ENCODE measurements around the gene MYOZ2.

MYOZ2 gene

DNA sequence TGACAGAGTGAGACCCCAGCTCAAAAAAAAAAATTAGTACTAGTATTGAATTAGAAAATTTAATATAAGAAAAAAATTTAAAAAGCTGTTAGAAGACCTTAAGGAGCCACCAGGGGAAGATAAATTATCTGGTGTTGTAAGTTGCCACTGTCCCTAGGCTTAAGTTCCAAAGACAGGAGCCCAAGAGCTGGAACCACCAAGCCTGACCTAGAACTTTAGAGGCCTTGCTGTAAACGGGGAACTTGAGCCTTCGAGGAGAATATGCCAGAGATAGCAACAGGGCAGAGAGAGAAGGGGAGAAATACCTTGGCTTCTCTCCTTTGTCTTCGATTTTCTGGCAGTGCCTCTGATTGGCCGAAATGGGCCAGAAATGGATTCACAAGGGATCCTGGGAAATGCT, 85.8 kb downstream of the MYOZ2 start:
- Histone ChIP-seq H3K27me3 (ENCODE audit: insufficient read depth, low read length, poor library complexity) (no peaks in the 10 kb centered on the region), H3K36me3 (ENCODE audit: insufficient read depth, low read length) (no peaks in the 10 kb centered on the region), H3K27ac (ENCODE audit: low read length) (no peak overlapping the region), H3K4me1 (ENCODE audit: insufficient read depth, low read length) (no peaks in the 10 kb centered on the region), H3K4me2 (ENCODE audit: insufficient read depth, low read length) (no peak overlapping the region), H3K9ac (ENCODE audit: low read depth, low read length) (no peak overlapping the region), H4K20me1 (ENCODE audit: insufficient read depth, low read length) (no peaks in the 10 kb centered on the region), H3K4me3 (ENCODE audit: low read depth in 1 of 2, low read length in 2 of 2) (no peak overlapping the region), H3K79me2 (ENCODE audit: insufficient read depth, low read length) (no peaks in the 10 kb centered on the region), H2AFZ (ENCODE audit: low read depth, low read length) (no peak overlapping the region), H3K9me3 (ENCODE audit: insufficient read depth, low read length, severe bottlenecking) (no peaks in the 10 kb centered on the region)
- TF ChIP-seq, protein P1, sequence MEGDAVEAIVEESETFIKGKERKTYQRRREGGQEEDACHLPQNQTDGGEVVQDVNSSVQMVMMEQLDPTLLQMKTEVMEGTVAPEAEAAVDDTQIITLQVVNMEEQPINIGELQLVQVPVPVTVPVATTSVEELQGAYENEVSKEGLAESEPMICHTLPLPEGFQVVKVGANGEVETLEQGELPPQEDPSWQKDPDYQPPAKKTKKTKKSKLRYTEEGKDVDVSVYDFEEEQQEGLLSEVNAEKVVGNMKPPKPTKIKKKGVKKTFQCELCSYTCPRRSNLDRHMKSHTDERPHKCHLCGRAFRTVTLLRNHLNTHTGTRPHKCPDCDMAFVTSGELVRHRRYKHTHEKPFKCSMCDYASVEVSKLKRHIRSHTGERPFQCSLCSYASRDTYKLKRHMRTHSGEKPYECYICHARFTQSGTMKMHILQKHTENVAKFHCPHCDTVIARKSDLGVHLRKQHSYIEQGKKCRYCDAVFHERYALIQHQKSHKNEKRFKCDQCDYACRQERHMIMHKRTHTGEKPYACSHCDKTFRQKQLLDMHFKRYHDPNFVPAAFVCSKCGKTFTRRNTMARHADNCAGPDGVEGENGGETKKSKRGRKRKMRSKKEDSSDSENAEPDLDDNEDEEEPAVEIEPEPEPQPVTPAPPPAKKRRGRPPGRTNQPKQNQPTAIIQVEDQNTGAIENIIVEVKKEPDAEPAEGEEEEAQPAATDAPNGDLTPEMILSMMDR (IDR thresholded peaks at IDR 0.05; ENCODE audit: borderline replicate concordance, extremely low read depth, low read length, poor library complexity, severe bottlenecking): no peak
- no peak for TF ChIP-seq EZH2 (IDR thresholded peaks at IDR 0.05; ENCODE audit: borderline replicate concordance, low read depth, low read length, severe bottlenecking)
- DNase-seq: no peak
- ATAC-seq (ENCODE audit: insufficient read depth, low read depth): no peak

DNA sequence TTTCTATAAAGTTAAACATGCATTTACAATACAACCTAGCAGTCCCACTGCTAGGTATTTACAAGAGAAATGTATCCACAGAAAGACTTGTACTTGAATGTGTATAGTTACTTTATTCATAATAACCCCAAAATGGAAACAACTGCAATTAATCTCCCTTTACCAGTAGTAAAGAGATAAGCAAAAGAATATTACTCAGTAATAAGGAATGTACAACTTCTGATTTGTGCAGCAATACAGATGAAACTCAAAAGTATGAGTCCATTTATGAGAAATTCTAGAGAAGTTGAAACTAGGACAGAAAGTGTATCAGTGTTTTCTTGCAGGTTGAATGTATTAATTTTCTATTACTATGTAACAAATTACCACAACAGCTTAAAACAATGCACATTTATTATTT, 92.1 kb downstream of the MYOZ2 start:
- TF ChIP-seq, protein P1 (IDR thresholded peaks at IDR 0.05; ENCODE audit: borderline replicate concordance, extremely low read depth, low read length, poor library complexity, severe bottlenecking): no peak
- no peak for TF ChIP-seq EZH2 (IDR thresholded peaks at IDR 0.05; ENCODE audit: borderline replicate concordance, low read depth, low read length, severe bottlenecking)
- no peak overlapping the region for H3K27ac ChIP-seq (ENCODE audit: low read length)
- H3K36me3 ChIP-seq (ENCODE audit: insufficient read depth, low read length): no peaks in the 10 kb centered on the region
- no peak overlapping the region for H3K4me3 ChIP-seq (ENCODE audit: low read depth in 1 of 2, low read length in 2 of 2)
- no peaks in the 10 kb centered on the region for H4K20me1 ChIP-seq (ENCODE audit: insufficient read depth, low read length)
- no peaks in the 10 kb centered on the region for H3K27me3 ChIP-seq (ENCODE audit: insufficient read depth, low read length, poor library complexity)
- no peaks in the 10 kb centered on the region for H3K4me1 ChIP-seq (ENCODE audit: insufficient read depth, low read length)
- no peak overlapping the region for H3K4me2 ChIP-seq (ENCODE audit: insufficient read depth, low read length)
- no peaks in the 10 kb centered on the region for H3K79me2 ChIP-seq (ENCODE audit: insufficient read depth, low read length)
- ATAC-seq (ENCODE audit: insufficient read depth, low read depth) (no peak), DNase-seq (no peak)
- no peaks in the 10 kb centered on the region for H3K9me3 ChIP-seq (ENCODE audit: insufficient read depth, low read length, severe bottlenecking)
- no peak overlapping the region for H3K9ac ChIP-seq (ENCODE audit: low read depth, low read length)
- H2AFZ ChIP-seq (ENCODE audit: low read depth, low read length): no peak overlapping the region

DNA sequence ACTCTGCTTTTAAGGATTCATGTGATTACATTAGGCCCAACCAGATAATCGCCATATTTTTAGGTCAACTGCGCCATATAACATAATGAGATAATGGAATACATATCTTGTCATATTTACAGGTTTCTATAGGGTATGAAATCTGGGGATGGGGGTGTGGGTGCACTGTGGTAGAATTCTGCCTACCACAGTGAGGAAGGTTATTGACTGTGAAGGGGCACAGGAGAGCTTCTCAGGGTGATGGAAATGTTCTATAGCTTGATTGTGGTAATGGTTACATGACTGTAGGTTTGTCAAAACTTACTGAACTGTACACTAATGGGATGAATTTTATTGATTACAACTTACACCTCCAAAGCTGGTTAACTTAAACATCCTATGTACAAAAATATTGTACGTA, 92.8 kb downstream of the MYOZ2 start:
- no peak overlapping the region for H3K27ac ChIP-seq (ENCODE audit: low read length)
- no peaks in the 10 kb centered on the region for H4K20me1 ChIP-seq (ENCODE audit: insufficient read depth, low read length)
- ATAC-seq (ENCODE audit: insufficient read depth, low read depth) (no peak), DNase-seq (no peak)
- H3K9me3 ChIP-seq (ENCODE audit: insufficient read depth, low read length, severe bottlenecking): no peaks in the 10 kb centered on the region
- no peaks in the 10 kb centered on the region for H3K27me3 ChIP-seq (ENCODE audit: insufficient read depth, low read length, poor library complexity)
- no peak overlapping the region for H3K4me3 ChIP-seq (ENCODE audit: low read depth in 1 of 2, low read length in 2 of 2)
- H2AFZ ChIP-seq (ENCODE audit: low read depth, low read length): no peak overlapping the region
- no peaks in the 10 kb centered on the region for H3K36me3 ChIP-seq (ENCODE audit: insufficient read depth, low read length)
- no peaks in the 10 kb centered on the region for H3K79me2 ChIP-seq (ENCODE audit: insufficient read depth, low read length)
- H3K9ac ChIP-seq (ENCODE audit: low read depth, low read length): no peak overlapping the region
- H3K4me2 ChIP-seq (ENCODE audit: insufficient read depth, low read length): no peak overlapping the region
- H3K4me1 ChIP-seq (ENCODE audit: insufficient read depth, low read length): no peaks in the 10 kb centered on the region
- TF ChIP-seq EZH2 (IDR thresholded peaks at IDR 0.05; ENCODE audit: borderline replicate concordance, low read depth, low read length, severe bottlenecking): no peak
- TF ChIP-seq, protein P1 (IDR thresholded peaks at IDR 0.05; ENCODE audit: borderline replicate concordance, extremely low read depth, low read length, poor library complexity, severe bottlenecking): no peak

Measured in DND-41 (cell line).